Stimulated activated naive CD8-positive, alpha-beta T cell treated with anti-CD3 and anti-CD28 coated beads, Interleukin-15, amount 100 ng/mL, for 72 hours (primary cell): ENCODE results near the gene EGFL8.
"Not testable (repeated sequence)": the region's sequence is repeated elsewhere in the genome, so short reads cannot be mapped to it uniquely, and the experiment has no call there.

Experiments used
- ATAC-seq: fragments of 150-1000 bp; cut with Tn5 transposase; 2 replicates; pipeline ENCODE4 v1.10.0; 2021; ENCODE audit warnings: mild to moderate bottlenecking, moderate library complexity
- DNase-seq, 2 donors: peaks; one replicate each; pipeline ENCODE4 v3.0.0; 2021 to 2022
- H3K27ac Mint-ChIP-seq, 2 donors: one replicate each; pipeline ENCODE4 v1.8.0; 2022; ENCODE audit warnings: mild to moderate bottlenecking in 2 of 2, mixed read lengths in 2 of 2, moderate library complexity in 2 of 2
- H3K27me3 Mint-ChIP-seq: one replicate; pipeline ENCODE4 v1.8.0; 2022; ENCODE audit warnings: mixed read lengths
- H3K4me1 Mint-ChIP-seq: one replicate; pipeline ENCODE4 v1.8.0; 2022; ENCODE audit warnings: mild to moderate bottlenecking, mixed read lengths
- H3K4me3 Mint-ChIP-seq, 2 donors: one replicate each; pipeline ENCODE4 v1.8.0; 2022; ENCODE audit warnings: mild to moderate bottlenecking in 2 of 2, mixed read lengths in 2 of 2, moderate library complexity in 1 of 2
- H3K9me3 Mint-ChIP-seq, 2 donors: one replicate each; pipeline ENCODE4 v1.8.0; 2022; ENCODE audit warnings: mixed read lengths in 2 of 2

EGFL8 gene

DNA sequence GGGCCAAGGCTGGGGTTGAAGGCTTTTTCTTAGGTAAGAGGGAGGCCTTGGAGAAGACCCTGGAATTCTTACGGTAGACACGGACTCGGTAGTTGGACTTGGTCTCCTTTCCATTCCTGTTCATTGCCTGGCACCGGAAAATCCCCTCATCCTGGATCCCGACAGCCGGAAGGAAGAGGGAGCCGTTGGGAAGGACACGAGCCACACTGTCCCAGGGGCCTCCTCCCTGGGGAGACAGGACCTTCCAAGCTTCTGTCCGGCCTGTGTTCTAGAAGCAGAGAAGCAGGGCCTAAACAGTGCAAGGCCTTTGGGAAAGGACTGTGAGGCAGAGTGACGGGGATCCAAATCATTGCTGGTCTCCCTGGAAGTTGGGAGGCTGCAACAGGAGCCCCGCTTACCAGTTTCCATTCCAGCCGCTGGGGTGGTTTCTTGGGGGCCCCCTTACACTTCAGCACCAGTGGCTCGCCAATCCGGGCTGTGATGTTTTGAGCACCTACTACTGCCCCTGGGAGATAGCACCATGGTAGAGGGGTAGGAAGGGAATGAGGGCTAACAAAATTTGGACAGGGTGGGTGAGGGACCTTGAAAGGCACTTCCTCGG, 19.2 kb downstream of the EGFL8 start:
- no peak overlapping the region for H3K4me3 Mint-ChIP-seq
- ATAC-seq (no peak), DNase-seq (no peak)
- peaks cover 84% of the 10 kb centered on the region for H3K4me1 Mint-ChIP-seq
- no peaks in the 10 kb centered on the region for H3K27me3 Mint-ChIP-seq
- peak overlapping the region in 1 of 2 donors; percentile 21 for H3K27ac Mint-ChIP-seq
- no peaks in the 10 kb centered on the region for H3K9me3 Mint-ChIP-seq

DNA sequence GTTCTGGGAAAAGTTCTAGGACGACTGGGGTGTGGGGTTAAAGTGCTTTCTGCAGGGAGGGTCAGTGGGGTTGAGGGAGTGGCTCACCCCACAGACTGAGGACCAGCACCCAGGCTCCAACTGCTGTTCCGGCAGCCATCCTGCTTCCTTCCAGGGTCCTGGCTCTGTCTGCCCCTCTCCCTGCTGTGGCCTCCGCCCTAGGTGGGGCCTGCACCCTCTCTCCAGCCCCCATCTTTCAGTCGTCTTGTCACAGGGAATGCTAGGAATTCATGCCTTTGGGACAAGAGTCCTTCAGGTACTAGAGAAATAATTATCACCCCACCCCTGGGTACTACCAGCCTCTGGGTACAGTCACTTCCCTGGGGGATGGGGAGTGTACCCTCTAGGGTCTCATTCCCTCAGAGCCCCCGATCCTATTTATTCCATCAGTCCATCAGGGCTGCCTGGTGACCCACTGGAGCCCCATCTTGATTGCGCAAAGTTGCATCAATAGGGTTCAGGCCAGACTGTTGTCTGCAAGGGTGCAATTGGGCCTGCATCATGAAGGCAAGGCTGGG, 19.8 kb downstream of the EGFL8 start, which contains the start of gene AGER:
AGER (minus strand) TSS at position 170 of the 557 bp plus-strand sequence; CDS start at position 139, 31 bp downstream.
- Mint-ChIP-seq H3K9me3 (no peaks in the 10 kb centered on the region), H3K27ac (peak within 1 kb of the TSS; percentile 21 to 50), H3K4me3 (no peak within 1 kb of the TSS), H3K27me3 (no peaks in the 10 kb centered on the region), H3K4me1 (peaks cover 84% of the 10 kb centered on the region)
- DNase-seq (no peak), ATAC-seq (no peak)

DNA sequence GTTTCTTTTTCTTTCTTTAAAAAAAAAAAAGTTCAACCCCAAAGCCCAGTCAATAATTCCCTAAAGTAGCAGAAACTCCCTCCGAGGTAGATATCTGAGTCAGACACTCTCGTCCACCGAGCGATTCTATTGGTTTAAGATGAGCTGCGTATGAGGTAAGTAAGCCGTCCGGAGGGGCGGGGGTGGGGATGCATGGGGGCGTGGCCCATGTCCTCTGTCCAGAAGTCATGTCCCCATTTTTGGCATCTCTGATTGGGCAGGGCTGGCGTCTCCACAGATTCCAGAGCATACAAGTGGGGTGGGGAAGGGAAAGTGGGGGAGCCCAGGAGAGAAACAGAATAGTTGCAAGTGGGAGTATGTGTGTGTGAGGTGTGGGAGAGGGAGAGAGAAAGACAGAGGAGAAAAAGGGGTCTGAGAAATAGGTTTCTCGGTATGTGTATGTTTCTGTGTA, 21.3 kb downstream of the EGFL8 start:
- H3K27me3 Mint-ChIP-seq, H3K9me3 Mint-ChIP-seq: not testable (repeated sequence)
- peak; percentile 68 for ATAC-seq
- H3K4me1 Mint-ChIP-seq, result peaks cover 72% of the 10 kb centered on the region
- H3K27ac Mint-ChIP-seq, result peak overlapping the region; percentile 72 to 77
- peak overlapping the region; percentile 34 to 70 for H3K4me3 Mint-ChIP-seq
- DNase-seq, result peak in 1 of 2 donors; percentile 60

DNA sequence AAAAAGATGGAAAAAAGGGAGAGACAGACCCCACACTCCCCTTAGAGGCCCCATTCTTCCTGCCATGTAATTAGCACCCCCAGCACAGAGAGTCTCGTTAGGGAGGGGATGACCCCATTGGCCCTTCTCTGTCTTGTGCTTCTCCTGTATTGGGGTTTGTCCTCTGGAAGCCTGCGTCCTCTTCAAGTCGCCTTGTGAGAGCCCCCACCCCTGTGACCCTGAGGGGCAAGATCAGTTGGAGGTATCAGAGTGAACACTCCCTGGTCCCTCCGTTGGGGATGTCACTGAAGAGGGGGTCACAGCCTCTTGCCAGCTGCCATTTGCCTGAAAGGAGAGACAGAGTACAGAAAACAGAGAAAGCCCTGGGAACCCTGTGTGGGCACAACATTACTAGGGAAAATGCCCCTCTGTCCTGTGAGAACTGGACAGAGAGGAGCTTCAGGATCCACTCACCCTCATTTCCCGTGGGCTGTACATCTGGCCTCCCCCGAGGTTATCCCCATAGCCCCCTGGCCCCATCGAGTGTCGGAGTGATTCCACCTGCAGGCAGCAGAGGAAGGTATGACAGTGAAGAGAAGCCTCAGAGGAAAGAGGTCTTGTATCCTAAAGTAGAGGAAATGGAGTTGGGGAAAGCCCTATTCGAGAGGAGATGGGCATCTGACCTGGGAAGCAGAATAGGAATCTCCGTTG, 21.9 kb downstream of the EGFL8 start:
- Mint-ChIP-seq H3K4me1 (peaks cover 70% of the 10 kb centered on the region), H3K4me3 (peak overlapping the region in 1 of 2 donors; percentile 70), H3K27ac (peak overlapping the region; percentile 1 to 72)
- H3K9me3 Mint-ChIP-seq, DNase-seq, ATAC-seq, H3K27me3 Mint-ChIP-seq: not testable (repeated sequence)

DNA sequence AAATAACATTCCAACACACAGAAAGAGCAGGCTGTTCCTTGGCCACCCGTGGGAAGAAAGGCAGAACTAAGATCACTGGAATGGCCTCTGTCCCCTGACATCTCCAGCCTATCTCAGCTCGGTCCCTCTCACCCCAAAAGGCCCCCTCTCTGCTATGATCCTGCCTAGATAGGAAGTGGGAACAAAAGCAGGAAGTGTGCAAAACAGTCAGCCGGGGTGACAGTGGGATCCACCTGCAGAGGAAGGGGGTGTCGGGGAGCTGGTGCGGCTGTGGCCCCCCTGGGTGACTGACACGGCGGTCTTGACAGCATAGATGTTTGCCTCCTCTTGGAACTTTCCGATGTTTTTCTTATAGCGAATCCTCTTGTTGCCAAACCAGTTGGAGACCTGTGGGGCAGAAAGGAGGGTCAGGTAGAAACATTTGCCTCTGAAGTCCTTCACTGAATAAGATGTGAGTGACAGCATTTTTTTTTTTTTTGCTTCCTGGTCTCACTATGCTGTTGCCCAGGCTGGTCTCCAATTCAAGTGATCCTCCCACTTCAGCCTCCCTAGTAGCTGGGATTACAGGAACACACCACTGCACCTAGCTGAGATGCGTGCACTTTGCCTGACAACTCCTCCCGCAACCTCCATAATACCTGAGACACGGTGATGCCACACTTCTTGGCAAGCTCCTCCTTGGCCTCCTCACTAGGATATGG, 22.8 kb downstream of the EGFL8 start:
- Mint-ChIP-seq H3K9me3 (no peaks in the 10 kb centered on the region), H3K27me3 (no peaks in the 10 kb centered on the region), H3K4me3 (peak overlapping the region; percentile 70 to 95), H3K4me1 (peaks cover 67% of the 10 kb centered on the region), H3K27ac (peak overlapping the region in 1 of 2 donors; percentile 75)
- DNase-seq, result no peak
- no peak for ATAC-seq

DNA sequence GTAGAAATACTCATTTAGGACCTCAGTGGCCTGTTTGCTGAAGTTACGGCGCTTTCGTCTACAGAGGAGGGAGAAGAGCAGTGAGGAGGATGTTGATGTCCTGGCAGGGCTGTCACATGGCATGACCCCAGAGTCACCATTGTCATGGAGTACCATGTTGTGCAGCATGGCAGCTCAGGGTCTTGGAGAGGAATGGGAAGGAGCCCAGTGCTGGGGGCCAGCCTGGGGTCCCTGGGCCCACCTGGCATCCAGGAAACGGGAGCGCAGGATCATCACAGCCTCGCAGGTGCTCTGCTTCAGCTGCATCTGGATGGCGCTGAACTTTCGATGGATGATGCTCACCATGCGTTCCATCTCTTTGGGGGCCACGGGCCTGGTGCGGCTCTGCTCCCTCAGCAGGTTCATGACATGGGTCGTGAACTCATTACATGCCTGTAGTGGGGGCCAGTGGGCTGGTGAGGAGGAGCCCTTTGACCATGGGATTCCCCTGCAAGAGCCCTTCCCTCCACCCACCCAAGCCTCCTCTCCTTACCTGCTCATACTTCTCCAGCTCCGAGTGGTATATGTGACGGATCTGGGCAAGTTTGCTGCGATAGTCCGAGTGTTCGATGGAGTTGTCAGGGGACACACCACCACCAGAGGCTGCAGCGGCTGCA, 23.5 kb downstream of the EGFL8 start:
- peak overlapping the region; percentile 75 to 99 for H3K27ac Mint-ChIP-seq
- DNase-seq, H3K9me3 Mint-ChIP-seq, H3K27me3 Mint-ChIP-seq, ATAC-seq: not testable (repeated sequence)
- H3K4me3 Mint-ChIP-seq, result peak overlapping the region; percentile 70 to 95
- H3K4me1 Mint-ChIP-seq, result peaks cover 63% of the 10 kb centered on the region

DNA sequence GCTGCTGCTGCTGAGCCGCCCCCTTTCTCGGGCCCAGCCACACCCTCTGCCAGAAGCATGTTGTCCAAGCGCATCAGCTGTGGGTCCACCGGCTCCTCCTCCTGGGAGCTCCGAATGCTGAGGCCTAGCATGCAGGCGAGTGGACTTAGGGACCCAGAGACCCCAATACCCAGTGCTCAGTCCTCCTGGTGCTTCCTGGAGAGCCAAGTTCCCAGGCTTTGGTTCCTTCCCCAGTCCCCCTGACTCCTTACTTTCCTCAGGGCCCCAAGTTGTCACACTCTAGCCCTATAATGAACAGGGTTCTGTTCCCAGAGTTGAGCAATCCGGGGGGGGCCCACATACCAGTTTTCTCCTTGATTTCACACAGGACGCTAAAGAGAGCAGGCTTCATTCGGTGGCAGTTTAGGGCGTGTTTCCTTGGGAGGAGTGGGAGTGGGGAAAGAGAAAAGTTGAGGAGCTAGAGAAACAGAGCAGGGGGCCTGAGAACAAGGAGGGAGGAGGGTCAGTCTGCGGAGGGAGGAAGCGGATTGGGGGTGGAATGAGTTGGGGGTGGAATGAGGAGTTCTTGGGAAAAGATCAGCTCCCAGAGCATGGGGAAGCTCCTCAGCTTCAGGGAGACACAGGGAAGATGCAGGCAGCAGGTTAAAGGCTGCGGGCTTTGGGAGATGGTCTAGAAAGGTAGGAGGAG, 24.1 kb downstream of the EGFL8 start:
- DNase-seq (no peak), ATAC-seq (no peak)
- Mint-ChIP-seq H3K27ac (peak overlapping the region; percentile 97 to 99), H3K4me3 (peak overlapping the region; percentile 83 to 95), H3K27me3 (no peaks in the 10 kb centered on the region), H3K9me3 (no peaks in the 10 kb centered on the region), H3K4me1 (peaks cover 65% of the 10 kb centered on the region)

DNA sequence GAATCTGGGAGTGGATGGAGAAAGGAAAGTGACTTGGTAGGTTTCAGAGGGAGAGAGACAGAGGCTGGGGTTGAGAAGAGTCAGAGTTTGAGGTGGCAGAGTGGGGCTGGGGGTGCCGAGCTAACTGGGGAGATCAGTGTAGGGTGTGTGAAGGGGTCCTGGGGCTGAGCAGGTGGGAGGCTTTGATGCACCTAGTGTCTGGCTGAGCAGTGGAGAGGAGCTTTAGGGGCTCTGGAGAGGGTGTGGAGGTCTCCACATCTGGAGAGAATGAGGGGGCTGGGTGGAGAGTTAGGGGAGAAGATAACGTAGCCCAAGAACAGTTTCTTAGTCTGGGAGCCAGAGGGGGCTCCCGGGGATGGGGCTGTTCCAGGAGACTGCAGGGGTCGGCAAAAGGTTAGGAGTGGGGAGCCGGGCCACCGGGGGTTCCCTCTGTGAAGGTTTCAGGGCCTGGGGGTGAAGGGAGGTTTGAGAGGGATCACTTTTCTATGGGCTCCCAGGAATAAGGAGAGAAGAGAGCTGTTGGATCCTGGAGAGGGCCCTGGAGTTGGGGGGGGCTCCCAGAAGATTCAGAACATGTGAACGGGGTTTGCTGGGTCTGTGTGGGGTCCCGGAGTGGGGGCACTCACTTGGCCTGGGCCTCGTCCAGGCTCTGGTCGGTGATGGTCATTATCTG, 24.8 kb downstream of the EGFL8 start:
- Mint-ChIP-seq H3K4me3 (peak overlapping the region; percentile 83 to 95), H3K27me3 (no peaks in the 10 kb centered on the region), H3K4me1 (peaks cover 65% of the 10 kb centered on the region), H3K9me3 (no peaks in the 10 kb centered on the region), H3K27ac (peak overlapping the region; percentile 97 to 99)
- ATAC-seq (no peak), DNase-seq (no peak)

DNA sequence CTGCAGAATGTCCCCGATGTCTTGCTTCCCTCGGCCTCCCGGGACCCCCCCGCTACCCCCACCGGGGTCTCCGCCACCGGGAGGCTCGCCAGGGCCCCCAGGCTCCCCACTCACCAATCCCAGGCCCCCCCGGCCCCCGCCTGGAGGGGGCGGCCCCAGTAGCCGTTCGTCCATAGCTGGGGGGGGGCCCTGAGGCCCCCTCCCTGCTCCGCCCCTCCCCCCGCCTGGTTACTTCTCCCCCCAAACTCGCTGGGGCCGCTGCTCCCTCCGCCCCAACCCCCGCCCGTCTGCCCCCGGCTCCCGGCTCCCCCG, 25.3 kb downstream of the EGFL8 start:
- Mint-ChIP-seq H3K9me3 (no peaks in the 10 kb centered on the region), H3K27me3 (no peaks in the 10 kb centered on the region), H3K4me3 (peak overlapping the region; percentile 95), H3K27ac (peak overlapping the region in 1 of 2 donors; percentile 97), H3K4me1 (peaks cover 68% of the 10 kb centered on the region)
- DNase-seq (no peak), ATAC-seq (peak; percentile 2)

DNA sequence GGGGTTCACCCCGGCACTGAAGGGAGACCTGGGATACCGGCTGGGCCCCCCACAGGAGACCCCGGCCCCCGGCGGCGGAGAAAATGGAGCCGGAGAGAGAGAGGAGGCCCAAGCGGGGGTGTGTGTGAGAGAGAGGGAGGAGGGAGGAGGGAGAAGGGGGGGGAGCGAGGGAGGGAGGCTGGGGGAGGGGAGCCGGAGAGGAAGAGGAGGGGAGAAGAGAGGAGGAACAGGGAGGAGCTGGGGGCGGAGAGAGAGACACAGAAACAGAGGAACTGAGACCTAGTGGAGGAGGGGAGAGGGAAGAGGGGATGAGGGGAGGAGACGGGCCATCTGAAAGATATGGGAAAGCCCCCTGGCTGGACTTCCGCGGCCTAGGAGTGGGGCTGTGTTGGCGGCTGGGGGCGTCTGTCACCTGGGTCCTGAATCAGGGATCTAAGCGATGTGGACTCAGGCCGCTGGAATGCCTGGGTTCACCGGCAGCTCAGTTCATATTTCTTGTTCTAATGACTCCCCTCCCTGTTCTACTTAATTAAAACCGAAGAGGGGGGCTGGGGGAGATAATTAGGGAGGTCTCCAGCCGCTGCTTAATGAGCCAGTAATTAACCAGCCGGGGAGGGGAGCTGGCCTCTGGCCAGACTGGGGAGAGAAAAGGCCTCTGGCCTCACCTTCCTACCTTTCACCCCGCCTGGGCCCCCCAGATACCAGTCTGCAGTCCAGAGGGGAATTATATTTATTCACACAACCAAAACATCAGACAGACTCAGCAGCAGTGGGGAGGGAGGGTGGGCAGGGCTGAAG, 25.9 kb downstream of the EGFL8 start, which contains the start of gene PBX2:
PBX2 (minus strand) TSS at position 149 of the 798 bp plus-strand sequence. CDS start 287 bp downstream, outside the sequence.
- H3K27me3 Mint-ChIP-seq, result no peaks in the 10 kb centered on the region
- DNase-seq (peak in 1 of 2 donors; percentile 77), ATAC-seq (peak; percentile 59)
- H3K4me1 Mint-ChIP-seq, result peaks cover 73% of the 10 kb centered on the region
- H3K4me3 Mint-ChIP-seq, result peak within 1 kb of the TSS; percentile 95
- no peaks in the 10 kb centered on the region for H3K9me3 Mint-ChIP-seq
- H3K27ac Mint-ChIP-seq, result peak within 1 kb of the TSS; percentile 97 to 99

DNA sequence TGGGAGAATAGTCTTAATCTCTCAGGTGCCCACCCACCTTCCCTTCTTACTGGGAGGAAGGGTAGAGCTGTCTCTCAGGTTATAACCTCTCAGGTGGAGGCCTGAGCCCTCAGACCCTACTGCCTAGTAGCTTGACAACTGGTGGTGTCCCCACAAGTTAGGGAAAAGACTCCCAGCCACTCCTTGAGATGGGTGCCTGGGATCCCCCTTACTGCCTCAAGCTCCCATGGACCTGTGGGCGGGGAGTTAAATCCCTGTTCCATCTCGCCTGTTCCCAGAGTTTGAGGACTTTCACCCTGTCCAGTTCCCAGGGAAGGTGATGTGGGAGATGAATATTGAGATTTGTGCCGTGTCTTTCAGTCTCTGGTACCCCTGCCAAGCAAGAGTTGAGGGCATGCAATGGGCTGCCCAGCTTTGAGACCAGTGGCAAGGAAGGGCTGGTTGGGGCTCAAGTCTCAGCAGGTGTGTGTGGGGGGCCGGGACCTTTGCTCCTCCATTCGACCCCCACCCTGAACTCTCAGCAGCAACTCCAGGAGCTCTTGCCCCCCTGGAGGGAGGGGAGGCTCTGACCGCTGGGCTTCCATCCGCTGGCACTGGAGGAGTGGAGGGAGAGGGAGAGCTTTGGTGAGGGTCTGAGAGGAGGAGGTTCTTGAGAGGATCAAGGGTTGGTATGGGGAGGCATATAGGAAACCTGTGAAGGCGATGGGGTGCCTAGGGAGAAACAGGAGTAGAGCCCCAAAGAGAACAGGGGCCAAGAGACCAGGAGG, 26.7 kb downstream of the EGFL8 start:
- Mint-ChIP-seq H3K27me3 (no peaks in the 10 kb centered on the region), H3K4me1 (peaks cover 68% of the 10 kb centered on the region), H3K9me3 (no peaks in the 10 kb centered on the region), H3K27ac (peak overlapping the region; percentile 97 to 98), H3K4me3 (peak overlapping the region; percentile 94 to 95)
- ATAC-seq, result no peak
- no peak for DNase-seq

DNA sequence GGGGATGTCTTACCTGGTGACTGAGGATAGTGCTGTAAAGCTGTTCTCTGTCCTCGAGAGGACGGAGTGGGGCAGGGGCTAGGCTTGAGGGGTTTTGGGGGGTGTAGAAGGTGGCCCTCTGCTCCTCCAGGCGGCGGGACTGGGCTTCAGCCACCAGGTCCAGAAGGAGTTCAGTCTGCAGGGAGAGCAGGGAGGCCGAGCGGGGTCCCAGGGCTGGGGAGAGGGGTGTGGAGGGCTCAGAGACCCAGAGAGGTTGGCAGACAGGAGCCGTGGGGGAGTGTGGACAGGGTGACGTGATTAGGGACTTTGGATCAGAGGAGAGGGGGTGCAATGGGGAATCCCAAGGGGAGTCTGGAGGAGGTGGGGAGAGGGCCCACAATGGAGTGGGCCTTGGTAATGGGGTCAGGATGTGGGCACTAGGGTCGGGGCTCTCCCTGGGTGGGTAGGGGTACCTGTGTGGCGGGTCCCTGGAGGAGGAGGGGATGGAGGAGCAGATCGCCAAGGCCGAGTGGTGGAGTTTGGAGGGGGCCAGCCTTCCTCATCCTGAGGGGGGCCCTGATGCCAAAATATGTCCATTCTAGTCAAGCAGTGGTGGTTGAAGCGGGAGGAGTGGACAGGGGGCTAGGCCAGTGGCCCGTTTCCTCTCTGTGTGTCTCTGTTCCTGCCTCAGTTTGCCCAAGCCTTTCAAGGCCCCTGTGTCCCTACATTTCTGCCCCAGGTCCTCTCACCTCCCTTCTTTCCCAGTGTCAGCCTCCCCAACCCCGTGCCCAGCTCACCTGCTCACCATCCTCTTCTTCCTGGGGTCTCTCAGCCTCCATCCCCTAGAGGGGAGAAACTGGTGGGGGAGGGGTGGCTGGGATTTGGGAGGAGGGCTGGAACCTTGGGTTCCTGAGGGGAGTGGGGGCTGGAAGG, 27.6 kb downstream of the EGFL8 start:
- peak overlapping the region; percentile 97 to 98 for H3K27ac Mint-ChIP-seq

More for the DNA sequence above, 27.6 kb downstream of the EGFL8 start:
- ATAC-seq (no peak), DNase-seq (no peak)
- no peaks in the 10 kb centered on the region for H3K9me3 Mint-ChIP-seq
- H3K27me3 Mint-ChIP-seq, result no peaks in the 10 kb centered on the region
- H3K4me3 Mint-ChIP-seq, result peak overlapping the region; percentile 94 to 95
- H3K4me1 Mint-ChIP-seq, result peaks cover 63% of the 10 kb centered on the region
